ENCODE results near the gene ALG14.

ALG14 gene

GRCh38 chr1:95029532-95029931 lies 43.2 kb downstream of the ALG14 start:
- Histone ChIP-seq H3K4me3 (ENCODE audit: low read depth, low read length) (no peak overlapping the region), H3K36me3 (replicated peaks) (no peaks in the 10 kb centered on the region), H3K27ac (no peak overlapping the region), H3K27me3 (replicated peaks) (no peaks in the 10 kb centered on the region)
- in situ Hi-C loops (cut with HindIII; ENCODE audit: low pct_ligation_motif_present, low sequenced_read_pairs) = loop anchor here (25.0 kb wide), 1 partner anchor 167 kb away; no protein-coding TSS in a partner anchor
- no peak for DNase-seq
- TF ChIP-seq, protein P1, sequence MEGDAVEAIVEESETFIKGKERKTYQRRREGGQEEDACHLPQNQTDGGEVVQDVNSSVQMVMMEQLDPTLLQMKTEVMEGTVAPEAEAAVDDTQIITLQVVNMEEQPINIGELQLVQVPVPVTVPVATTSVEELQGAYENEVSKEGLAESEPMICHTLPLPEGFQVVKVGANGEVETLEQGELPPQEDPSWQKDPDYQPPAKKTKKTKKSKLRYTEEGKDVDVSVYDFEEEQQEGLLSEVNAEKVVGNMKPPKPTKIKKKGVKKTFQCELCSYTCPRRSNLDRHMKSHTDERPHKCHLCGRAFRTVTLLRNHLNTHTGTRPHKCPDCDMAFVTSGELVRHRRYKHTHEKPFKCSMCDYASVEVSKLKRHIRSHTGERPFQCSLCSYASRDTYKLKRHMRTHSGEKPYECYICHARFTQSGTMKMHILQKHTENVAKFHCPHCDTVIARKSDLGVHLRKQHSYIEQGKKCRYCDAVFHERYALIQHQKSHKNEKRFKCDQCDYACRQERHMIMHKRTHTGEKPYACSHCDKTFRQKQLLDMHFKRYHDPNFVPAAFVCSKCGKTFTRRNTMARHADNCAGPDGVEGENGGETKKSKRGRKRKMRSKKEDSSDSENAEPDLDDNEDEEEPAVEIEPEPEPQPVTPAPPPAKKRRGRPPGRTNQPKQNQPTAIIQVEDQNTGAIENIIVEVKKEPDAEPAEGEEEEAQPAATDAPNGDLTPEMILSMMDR (IDR thresholded peaks at IDR 0.05; ENCODE audit: low read depth, low read length, missing control alignments) = no peak

DNA sequence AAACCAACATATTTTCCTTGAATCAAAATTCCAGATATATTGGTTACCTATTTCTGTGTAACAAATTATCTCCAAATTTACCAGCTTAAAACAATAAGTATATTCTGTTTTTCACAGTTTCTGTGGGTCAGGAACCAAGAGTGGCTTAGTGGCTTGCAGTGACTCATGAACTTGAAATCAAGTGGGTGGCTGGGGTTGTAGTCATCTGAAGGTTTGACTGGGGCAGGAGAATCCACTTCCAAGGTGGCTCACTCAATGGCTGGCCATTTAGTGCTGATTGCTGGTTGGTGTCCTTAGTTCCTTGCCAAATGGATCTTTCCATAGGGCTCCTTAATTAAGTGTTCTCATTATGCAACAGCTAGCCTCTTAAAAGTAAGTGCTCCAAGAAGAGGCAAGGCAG lies 43.8 kb downstream of the ALG14 start:
- TF ChIP-seq, protein P1 (IDR thresholded peaks at IDR 0.05; ENCODE audit: low read depth, low read length, missing control alignments) = no peak
- no peaks in the 10 kb centered on the region for H3K36me3 ChIP-seq (replicated peaks)

GRCh38 chr1:95027046-95027445 lies 45.7 kb downstream of the ALG14 start:
- in situ Hi-C loops (cut with HindIII; ENCODE audit: low pct_ligation_motif_present, low sequenced_read_pairs) = loop anchor here (25.0 kb wide), 1 partner anchor 165 kb away; no protein-coding TSS in a partner anchor

More for the DNA sequence above, 43.8 kb downstream of the ALG14 start:
- no peak for DNase-seq
- in situ Hi-C loops (cut with HindIII; ENCODE audit: low pct_ligation_motif_present, low sequenced_read_pairs) = loop anchor here (25.0 kb wide), 1 partner anchor 167 kb away; no protein-coding TSS in a partner anchor
- no peaks in the 10 kb centered on the region for H3K27me3 ChIP-seq (replicated peaks)
- H3K4me3 ChIP-seq (ENCODE audit: low read depth, low read length) = no peak overlapping the region
- no peak overlapping the region for H3K27ac ChIP-seq

GRCh38 chr1:95023399-95024043 lies 49.2 kb downstream of the ALG14 start:
- in situ Hi-C loops (cut with HindIII; ENCODE audit: low pct_ligation_motif_present, low sequenced_read_pairs) = no loop called here
- peak overlapping the region; percentile 47 for H3K27ac ChIP-seq

More at GRCh38 chr1:95027046-95027445, 45.7 kb downstream of the ALG14 start:
- TF ChIP-seq, protein P1 (IDR thresholded peaks at IDR 0.05; ENCODE audit: low read depth, low read length, missing control alignments) = no peak
- Histone ChIP-seq H3K36me3 (replicated peaks) (no peaks in the 10 kb centered on the region), H3K27ac (no peak overlapping the region), H3K4me3 (ENCODE audit: low read depth, low read length) (no peak overlapping the region), H3K27me3 (replicated peaks) (no peaks in the 10 kb centered on the region)
- DNase-seq = no peak

DNA sequence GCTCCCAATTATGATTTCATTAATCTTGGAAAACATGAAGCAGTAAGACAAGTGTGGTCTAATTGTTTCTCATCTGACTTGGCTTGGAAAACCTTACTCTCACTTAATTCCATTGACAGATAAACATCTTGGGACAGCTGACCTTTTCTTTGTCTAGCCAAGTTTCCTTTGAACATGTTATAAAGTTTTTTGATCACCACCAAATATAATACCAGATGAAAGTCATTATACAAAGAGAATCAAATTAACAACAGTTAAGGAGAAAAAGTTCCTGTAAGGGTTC lies 50.2 kb downstream of the ALG14 start:
- no peaks in the 10 kb centered on the region for H3K27me3 ChIP-seq (replicated peaks)
- DNase-seq = no peak
- in situ Hi-C loops (cut with HindIII; ENCODE audit: low pct_ligation_motif_present, low sequenced_read_pairs) = no loop called here
- no peaks in the 10 kb centered on the region for H3K36me3 ChIP-seq (replicated peaks)
- H3K27ac ChIP-seq = no peak overlapping the region
- H3K4me3 ChIP-seq (ENCODE audit: low read depth, low read length) = no peak overlapping the region
- TF ChIP-seq, protein P1 (IDR thresholded peaks at IDR 0.05; ENCODE audit: low read depth, low read length, missing control alignments) = no peak

More at GRCh38 chr1:95023399-95024043, 49.2 kb downstream of the ALG14 start:
- Histone ChIP-seq H3K36me3 (replicated peaks) (no peaks in the 10 kb centered on the region), H3K27me3 (replicated peaks) (no peaks in the 10 kb centered on the region), H3K4me3 (ENCODE audit: low read depth, low read length) (no peak overlapping the region)
- DNase-seq = peak; percentile 67
- TF ChIP-seq, protein P1 (IDR thresholded peaks at IDR 0.05; ENCODE audit: low read depth, low read length, missing control alignments) = no peak
